T follicular helper cell (primary cell): Measurements from ENCODE around the gene SLC2A13.
"Not testable (repeated sequence)": the region's sequence is repeated elsewhere in the genome, so short reads cannot be mapped to it uniquely, and the experiment has no call there.

Source experiments
- DNase-seq: peaks from one replicate; pipeline ENCODE4 v3.0.0-alpha.2; 2020; ENCODE audit warnings: low read depth

The SLC2A13 gene

DNA sequence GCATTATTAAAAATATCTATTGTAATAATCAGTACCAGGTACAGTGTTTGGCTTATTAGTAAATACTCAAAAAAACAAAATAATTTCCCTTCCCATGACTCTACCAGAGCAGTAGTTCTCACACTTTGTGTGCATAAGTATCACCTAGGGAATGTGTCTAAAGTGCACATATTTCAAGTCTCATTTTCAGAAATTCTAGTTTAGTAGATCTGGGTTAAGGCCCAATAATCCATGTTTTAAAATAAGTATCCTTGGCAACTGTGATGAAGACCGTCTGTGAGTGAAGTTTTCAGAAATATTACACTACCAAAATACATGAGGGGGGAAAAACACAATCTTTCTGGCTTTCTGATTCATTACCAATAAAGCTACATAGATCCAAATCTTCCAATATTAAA lies 237.6 kb downstream of the SLC2A13 start:
- no peak for DNase-seq

DNA sequence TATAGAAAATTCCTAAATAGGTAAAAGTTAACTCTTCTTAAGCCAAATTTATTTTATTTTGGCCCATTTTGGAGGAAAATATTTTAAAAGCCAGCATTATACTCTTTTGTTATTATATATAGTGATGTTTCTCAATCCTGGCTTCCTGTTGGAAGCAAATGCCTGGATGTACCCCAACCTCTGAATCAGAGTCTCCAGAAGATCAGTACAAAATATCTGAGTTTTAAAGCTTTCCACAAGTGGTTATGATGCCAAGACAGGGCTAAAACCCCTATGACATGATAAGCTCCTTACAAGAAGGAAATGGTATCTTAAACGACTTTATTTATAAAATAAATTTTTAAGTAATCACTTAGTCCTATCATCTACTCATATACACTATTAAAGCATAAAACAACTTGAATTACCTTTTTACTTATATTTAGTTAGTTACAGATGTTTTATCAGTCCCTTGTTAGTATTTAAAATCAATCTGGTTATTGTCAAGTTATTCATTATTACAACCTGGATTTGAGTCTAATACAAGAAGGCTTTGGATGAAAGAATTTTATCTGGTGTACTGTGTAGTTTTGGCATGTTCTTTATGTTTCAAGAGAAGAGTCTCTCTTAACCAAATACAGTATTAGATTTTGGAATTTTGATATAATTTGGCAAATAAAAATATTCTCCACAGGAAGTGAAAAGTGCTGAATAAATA lies 238.1 kb downstream of the SLC2A13 start:
- DNase-seq, result no peak

DNA sequence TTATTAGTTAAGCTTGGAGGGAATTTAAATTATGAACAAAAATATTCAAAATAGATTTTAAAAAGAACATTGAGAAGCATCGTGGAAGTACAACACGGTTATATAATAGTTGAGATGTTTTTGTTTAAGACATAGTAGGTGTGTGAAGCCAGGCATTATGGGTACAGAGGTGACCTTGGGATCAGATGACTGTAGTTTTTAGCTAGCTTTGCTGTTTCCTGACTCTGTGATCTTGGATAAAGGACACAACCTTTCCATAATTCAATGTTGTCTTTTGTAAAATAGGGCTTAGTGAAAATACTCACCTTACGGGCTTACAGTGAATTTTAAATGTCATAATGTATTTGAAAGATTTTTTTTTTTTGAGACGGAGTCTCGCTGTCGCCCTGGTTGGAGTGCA lies 239.7 kb downstream of the SLC2A13 start:
- no peak for DNase-seq

DNA sequence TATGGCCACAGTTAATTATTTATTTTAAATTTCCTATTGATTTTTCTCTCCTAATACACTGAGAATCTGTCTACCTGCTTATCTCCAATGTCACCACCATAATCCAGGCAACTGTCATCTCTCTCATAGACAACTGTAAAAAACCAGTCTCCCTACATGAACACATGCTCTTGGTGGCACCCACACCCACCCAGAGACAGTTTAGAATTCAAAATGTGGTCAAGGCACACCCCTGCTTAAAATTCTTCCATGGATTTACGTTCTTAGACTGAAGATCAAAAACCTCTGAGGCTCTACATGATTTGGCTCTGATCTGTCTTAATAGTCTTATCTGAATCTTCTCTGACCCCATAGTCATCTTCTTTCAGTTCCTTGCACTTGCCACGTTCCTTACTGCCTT lies 245.2 kb downstream of the SLC2A13 start:
- DNase-seq, result no peak

DNA sequence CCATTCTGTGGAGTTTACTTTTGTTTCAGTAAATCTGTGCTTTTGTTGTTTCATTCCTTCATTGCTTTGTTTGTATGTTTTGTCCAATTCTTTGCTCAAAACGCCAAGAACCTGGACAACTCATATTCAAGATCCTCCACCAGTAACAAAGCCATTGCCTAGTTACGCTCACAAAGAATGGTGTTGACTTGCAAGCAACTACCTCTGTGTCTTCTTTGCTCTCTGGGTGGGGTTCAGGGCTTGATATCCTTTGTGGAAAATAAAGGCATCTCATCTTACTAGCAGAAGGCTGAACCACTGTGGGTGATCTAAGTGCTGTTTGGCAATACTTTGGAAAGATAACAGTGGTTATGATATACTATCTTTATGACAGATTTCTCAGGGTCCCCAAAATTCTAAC lies 252.9 kb downstream of the SLC2A13 start:
- DNase-seq, result no peak

DNA sequence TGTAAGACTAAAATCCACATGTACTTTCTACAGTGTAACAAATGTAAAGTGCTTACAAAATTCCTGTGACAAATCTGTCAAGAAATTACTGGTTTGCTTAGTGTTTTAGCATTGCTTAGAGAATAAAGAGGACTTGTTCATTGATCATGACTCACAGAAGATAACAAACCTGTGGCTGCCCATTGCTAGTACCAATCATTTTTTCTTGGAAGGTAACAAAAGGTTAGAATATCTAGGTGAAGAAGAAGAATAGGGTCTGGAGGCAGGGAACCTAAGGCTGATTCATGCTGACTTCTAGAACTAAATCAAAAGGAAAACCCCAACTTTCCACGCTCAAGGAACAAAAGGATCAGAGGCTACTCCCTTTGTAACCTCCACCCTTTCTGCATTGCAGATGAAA lies 253.5 kb downstream of the SLC2A13 start:
- no peak for DNase-seq

DNA sequence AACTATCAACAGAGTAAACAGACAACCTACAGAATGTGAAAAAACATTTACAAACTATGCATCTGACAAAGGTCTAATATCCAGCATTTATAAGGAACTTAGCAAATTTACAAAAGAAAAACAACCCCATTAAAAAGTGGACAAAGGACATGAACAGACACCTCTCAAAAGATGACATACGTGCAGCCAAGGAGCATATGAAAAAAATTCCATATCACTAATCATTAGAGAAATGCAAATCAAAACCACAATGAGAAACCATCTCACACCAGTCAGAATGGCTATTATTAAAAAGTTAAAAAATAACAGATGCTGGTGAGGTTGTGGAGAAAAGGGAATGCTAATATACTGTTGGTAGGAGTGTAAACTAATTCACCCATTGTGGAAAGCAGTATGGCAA lies 257.7 kb downstream of the SLC2A13 start:
- not testable (repeated sequence) for DNase-seq

DNA sequence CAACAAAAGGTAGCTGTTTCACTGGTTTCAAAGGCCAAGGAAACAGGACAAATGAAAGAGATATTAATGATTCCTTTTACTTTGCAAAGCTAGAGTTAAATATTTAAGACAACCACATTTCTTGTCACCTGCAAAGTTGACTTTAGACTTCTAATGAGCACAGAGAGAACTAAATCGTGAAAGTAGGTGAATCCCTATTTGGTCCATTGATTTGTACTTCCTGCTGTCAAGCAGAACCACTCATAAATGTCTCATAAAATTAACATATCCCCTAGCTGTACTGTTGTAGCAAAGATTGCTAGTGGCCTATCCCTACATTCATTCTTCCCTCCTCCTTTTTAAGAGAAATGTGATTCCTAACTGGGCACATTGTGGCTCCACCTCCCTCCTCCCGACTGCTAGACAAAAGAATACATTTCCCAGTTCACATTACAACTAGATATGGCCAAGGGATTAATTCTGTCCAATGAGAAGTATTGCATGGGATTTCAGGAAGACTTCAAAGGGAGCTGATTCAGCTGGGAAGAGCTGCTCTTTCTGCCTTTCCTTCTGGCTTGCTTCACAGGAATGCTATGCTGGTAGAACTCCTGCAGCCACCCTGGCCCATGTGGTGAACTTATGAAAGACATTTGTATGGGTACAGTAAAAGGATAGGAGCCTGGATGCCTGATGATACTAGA lies 258.8 kb downstream of the SLC2A13 start:
- no peak for DNase-seq

DNA sequence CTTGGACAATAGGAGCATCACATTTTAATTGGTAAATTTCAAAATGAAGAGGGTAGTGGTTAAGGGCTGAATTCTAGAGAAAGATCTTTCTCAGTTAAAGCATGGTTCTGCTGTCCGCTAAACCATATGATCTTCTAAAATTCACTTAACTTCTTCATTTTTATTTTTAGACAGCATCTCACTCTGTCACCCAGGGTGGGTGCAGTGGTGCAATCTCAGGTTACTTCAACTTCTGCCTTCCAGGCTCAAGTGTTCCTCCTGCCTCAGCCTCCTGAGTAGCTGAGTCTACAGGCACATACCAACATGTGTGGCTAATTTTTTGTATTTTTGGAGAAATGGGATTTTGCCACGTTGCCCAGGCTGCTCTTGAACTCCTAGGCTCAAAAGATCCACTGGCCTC lies 259.6 kb downstream of the SLC2A13 start:
- no peak for DNase-seq

DNA sequence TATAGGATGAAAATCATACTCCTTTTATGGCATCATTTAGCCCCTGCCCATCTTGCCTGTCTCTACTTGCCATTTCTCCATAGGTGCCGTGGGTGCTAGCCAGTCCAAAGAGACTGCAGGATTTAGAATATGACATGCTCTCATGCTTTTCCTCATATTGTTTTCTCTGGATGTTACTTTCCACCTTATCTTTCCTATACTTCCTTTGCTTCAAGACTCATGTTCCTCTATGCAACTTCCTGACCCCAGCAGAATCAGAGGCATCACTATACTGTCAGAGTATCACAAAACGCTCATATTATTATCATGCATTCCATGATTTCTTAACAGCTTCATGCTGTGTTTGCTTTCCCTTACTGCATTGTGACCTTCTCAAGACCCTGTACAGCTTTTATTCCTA lies 265.5 kb downstream of the SLC2A13 start:
- no peak for DNase-seq

DNA sequence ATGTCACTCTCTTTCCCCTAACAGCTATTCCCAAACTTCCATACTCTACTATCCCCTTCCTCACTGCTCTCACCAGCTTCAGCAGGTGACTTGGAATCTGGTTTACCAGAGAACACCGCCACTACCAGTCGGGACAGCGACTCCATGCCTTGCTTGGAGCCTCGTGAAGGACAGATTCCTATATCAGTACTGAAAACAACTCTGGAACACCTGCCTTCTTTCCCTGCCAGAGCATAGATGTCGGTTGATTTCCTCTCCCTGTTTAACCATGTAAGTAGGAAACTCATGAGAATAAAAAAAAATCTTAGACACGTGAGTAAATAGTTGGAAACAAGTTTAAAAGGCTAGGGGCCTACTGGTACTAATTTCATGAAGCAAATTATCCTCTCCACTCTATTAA lies 266.8 kb downstream of the SLC2A13 start:
- DNase-seq, result no peak

DNA sequence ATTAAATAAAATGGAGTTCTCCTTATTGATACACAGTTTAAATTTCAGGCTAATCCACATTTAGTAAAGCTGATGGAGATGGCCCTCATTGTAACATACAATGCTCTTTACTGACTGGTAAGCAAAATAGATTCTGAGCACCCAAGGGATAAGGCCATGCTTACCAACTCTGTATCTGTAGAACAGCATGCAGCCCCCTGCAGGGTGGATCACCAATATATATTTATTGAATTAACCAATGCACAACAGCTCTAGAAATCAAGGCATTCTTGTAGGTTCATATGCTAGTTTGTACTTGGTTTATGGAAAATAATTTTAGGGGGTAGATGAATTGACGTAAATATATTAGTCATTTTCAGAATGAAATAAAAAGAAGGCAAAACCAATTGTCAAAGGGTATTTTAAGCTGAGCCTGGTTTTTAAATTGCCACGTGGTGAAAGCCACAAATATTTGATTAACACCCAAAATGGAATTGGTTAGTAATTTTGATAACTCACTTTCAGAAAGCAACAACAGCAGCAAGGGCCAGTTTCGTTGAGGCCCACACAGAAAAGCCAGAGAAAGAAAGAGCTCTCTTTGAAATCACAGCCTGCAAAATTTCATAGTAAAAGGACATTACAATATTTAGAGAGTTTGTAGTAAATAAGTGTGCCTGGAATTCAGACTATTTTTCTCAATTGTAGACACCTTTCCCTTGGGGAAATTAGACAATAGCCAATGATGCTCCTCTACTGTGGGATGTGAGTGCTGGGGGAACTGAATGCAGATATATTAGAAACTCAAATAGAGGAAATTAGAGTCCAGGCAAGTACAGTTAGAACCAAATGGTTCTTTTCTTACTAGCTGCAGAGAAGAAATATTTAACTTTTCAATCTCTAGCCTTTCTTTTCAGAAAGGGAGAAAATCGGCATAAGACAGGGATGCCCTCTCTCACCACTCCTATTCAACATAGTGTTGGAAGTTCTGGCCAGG lies 270.1 kb downstream of the SLC2A13 start:
- DNase-seq, result no peak

DNA sequence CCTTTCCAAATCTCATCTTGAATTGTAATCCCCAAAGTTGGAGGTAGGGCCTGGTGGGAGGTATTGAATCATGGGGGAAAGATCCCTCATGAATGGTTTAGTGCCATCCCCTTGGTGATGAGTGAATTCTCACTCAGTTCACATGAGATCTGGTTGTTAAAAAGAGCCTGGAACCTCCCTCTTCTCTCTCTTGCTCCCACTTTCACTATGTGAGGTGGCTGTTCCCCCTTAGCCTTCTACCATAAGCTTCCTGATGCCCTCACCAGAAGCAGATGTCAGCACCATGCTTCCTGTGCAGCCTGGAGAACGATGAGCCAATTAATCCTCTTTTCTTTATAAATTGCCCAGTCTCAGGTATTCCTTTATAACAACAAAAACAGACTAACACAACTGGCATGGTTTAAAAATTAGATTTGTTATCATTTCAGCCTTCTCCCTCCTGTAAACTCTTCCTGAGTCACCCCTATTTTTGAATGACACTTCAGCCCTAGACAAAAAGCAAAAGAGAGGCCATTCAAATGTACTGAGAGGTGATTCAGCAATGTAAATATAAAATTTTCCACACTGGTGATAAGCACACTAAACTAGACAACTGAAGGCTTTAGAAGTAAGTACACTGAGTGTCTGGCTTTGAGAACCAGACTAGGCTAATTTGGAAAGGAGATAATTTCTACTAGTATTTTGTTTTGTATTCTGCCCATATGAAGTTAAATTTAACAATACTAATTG lies 274.1 kb downstream of the SLC2A13 start:
- DNase-seq, result no peak

DNA sequence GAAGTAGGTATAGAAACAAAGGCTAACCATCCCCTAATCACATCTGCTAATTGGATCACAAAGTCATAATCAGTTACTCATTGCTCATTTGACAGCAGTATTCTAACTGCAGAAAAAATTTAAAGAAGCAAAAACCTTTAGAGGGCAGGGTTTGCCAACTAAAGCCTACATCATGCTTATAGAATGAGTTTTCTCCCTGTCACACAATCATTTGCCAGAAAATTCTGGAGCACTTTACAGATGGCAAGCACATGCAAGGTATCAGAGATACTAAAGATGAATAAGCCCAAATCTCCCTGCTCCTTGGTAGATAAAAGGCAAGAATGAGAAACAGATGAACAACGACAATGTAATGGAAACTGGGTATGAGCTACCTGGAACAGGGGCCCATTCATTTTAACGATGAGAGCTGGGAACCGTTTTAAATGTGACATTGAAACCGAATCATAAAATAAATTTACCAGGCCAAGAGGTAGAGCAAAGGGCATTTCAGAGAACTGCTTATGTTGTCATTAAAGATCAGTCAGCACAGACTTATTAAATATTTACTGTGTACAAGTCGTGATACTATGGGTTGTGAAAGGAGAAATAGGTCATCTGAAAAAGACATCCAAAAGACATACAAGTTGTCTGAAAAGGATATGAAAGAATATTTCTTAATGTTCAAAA lies 274.9 kb downstream of the SLC2A13 start:
- no peak for DNase-seq

DNA sequence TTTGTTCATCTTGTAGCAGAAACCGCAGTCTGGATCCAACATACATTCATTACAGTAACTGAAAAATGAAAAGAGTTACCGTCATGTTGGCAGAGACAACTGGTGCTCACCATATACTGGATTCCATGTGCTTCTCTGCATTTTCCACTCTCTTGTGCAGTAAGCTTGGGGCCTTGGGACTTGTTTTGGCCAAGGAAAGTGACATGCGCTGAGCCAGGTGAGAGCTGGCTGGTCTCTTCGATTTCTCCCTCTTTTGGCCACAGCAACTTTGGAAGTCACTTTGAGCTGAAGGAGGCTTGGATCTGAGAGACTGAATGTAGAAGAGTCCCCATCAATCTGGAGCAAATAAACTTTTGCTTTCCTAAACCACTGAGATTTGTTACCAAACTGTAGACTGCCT lies 275.7 kb downstream of the SLC2A13 start:
- DNase-seq, result no peak

DNA sequence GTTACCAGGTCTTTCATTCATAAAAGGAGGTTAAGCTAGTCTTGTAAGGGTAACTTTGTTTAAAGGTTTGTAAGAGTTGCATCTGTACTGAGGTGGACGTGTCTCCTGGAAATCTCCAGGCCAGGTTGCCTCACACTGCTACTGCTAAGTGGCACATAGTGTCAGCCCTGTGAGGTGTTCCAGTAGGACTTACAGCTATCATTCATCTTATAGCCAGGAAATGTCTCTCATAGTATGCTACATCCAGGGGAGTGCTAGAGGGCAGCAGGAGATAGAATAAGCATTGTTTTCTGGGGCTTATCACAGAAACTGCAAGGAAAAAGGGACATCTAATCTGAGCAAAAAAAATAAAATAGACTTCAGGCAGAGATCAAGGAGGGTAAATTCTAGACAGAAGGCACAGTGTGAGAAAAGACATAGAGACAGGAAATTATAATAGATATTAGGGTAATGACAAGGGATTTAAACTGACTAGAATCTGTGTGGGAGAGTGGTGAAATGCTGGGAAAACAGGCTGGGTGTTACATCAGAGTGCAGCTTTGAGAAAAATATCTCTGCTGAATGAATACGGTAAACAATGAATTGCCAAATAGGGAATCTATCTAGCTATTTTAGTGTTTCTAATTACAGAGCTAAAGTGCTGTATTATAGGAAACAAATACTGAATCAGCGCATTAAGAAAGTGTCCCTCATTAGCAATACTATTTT lies 281.2 kb downstream of the SLC2A13 start:
- DNase-seq, result no peak

DNA sequence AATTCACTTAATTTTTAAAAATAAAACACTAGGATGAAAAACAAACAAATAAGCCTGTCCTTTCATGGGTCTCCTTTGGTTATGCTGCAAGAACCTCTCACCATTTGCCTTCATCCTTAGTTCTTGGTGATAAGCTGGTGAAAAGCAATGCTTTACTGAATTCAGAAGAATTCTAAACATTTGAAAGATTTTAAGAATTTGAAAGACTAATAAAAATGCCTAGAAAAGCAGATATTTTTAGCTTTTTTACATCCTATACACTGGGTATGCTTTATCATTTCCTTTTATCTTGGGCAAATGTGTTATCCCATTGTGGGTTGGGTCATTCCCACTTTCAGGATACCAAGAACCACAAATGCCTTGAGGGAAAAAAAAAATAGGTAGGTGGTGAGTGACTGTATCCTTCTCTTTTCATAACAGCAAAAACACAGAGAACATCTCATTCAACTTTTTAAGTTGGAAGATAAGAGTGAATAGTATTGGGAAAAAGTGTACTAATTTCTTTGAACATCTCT lies 289.2 kb downstream of the SLC2A13 start:
- DNase-seq, result no peak

DNA sequence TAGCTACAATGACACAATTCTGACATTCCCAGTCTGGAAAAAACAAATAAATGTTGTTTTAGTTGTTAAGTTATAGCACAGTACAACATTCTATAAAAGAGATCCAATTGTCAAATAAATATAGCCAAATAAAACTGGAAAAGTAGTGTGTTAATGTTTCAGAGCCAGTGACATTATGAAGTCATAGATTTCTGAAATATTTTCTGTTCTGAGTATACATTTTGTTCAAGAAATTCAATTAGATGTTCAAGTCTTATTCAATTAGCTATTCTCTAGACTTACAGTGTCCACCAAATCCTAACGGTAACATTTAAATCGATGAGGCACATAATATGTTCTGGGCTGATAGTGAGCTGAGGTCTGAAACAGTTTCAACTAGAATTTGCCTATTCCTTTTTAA lies 290.1 kb downstream of the SLC2A13 start:
- no peak for DNase-seq

DNA sequence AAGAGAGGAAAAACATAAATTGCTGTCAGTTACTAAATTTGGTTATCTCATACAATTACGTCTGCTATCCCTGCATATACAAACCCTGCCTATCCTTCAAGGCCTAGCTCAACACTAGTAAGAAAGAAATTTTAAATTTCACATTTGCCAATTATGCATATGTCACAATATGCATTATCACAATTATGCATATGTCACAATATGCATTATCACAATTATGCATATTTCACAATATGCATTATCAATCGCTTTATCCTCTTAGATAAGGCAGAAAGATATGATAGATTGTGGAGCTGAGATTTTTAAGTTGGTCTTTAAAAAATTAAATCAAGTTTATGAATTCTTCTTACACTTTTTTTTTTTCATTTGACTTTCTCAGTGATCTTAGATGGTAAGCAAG lies 291.3 kb downstream of the SLC2A13 start:
- DNase-seq, result no peak

DNA sequence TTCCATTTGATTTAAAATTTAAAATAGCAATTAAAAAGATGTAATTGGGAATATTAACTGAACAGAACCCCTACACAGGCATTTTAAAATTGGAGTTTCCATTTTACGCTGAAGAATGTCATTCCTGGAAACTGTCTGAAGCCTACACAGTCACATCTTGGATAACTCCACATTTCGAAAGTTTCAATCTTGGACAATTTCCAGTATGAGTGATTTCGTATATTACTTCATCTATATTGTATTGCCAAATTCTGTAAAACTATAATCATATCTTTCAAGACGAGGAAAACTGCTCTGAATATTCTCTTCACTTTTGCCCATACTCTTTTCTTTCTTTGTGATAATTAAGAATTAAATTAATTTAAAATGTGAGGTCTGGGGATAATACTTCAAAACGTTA lies 292.1 kb downstream of the SLC2A13 start:
- DNase-seq, result no peak

DNA sequence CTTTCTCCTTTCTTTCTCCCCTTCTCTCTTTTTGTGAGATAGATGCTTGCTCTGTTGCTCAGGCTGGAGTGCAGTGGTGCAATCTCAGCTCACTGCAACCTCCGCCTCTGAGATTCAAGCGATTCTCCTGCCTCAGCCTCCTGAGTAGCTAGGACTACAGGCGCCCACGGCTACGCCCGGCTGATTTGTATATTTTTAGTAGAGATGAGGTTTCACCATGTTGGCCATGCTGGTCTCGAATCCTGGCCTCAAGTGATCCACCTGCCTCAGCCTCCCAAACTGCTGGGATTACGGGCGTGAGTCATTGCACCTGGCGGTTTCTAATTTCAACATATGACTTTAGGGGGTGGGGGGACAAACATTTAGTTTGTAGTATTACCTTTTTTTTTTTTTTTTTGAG lies 293.4 kb downstream of the SLC2A13 start:
- DNase-seq, result not testable (repeated sequence)
